AG04449 (cell line): ENCODE data around the gene VIPR2.
"Not testable (repeated sequence)": the region's sequence is repeated elsewhere in the genome, so short reads cannot be mapped to it uniquely, and the experiment has no call there.

Experiments used
- CTCF ChIA-PET: fragments of 350-600 bp; formaldehyde crosslinking; extraction: SDS; loops from one replicate; lab custom pipeline; 2021; ENCODE audit warnings: antibody characterized with exemption; lab: Yijun Ruan, JAX
- POLR2A ChIA-PET: fragments of 400-600, 350-600 bp; formaldehyde crosslinking; extraction: SDS; loops from one replicate; lab custom pipeline; 2020; ENCODE audit warnings: antibody characterized with exemption, inconsistent platforms; lab: Yijun Ruan, JAX
- DNase-seq: peaks from one replicate; pipeline ENCODE4 v3.0.0-alpha.2; 2010; ENCODE audit warnings: low read depth, low spot score
- H3K4me3 ChIP-seq: 2 replicates; pipeline ENCODE4 v1.5.1; 2011; ENCODE audit warnings: low read depth, mild to moderate bottlenecking, control low read depth, low read length
- TF ChIP-seq, protein P1 (sequence below): IDR thresholded peaks from one replicate; pipeline ENCODE4 v1.5.1; 2011; ENCODE audit warnings: mild to moderate bottlenecking, moderate library complexity, low read length, control low read depth, inconsistent platforms; ENCODE audit not compliant: insufficient read depth; ENCODE audit errors: missing control alignments

VIPR2 gene

DNA sequence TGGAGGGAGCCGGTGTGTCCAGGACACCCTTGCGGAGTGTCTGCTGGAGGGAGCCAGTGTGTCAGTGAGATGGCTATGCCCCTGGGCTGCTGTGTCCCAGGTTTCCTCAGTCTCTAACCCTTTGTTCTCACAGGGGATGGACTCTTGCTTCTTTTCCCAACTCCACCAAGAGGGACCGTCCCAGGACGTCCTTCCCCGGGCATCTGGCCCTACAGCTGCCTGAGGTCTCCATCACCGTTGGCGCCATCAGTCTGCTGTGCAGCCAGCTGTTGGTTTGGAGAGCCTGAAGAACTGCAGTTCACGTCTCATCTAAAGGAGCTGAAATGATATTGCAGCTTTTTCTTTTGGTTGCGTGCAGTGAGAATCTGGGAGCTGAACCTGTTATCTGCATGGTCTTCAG is 136.2 kb downstream of the VIPR2 start:
- ChIA-PET POLR2A (no interaction called here), CTCF (no interaction called here)
- DNase-seq, result no peak
- TF ChIP-seq, protein P1, sequence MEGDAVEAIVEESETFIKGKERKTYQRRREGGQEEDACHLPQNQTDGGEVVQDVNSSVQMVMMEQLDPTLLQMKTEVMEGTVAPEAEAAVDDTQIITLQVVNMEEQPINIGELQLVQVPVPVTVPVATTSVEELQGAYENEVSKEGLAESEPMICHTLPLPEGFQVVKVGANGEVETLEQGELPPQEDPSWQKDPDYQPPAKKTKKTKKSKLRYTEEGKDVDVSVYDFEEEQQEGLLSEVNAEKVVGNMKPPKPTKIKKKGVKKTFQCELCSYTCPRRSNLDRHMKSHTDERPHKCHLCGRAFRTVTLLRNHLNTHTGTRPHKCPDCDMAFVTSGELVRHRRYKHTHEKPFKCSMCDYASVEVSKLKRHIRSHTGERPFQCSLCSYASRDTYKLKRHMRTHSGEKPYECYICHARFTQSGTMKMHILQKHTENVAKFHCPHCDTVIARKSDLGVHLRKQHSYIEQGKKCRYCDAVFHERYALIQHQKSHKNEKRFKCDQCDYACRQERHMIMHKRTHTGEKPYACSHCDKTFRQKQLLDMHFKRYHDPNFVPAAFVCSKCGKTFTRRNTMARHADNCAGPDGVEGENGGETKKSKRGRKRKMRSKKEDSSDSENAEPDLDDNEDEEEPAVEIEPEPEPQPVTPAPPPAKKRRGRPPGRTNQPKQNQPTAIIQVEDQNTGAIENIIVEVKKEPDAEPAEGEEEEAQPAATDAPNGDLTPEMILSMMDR, result no peak
- H3K4me3 ChIP-seq, result no peak overlapping the region

DNA sequence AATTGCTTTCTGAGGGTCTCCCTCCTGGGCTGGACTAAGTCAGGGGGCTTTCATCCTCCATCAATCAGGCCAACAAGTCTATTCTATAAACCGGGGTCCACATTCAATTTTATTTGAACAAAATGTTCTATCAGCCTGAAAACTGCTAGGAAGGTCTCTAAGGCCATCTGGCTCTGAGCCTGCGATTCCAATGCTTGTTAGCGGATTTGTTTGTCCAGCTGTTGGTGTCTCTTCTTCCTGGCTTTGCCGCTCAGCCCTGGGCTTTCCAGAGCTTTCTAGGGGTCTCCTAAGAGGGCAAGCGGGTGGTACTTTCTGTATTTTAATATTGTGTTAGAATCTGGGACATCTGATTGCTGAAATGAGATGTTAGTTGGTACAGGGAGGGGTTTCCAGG is 136.7 kb downstream of the VIPR2 start:
- H3K4me3 ChIP-seq, result no peak overlapping the region
- TF ChIP-seq, protein P1, result no peak
- DNase-seq, result no peak
- POLR2A ChIA-PET, result no interaction called here
- CTCF ChIA-PET, result no interaction called here

DNA sequence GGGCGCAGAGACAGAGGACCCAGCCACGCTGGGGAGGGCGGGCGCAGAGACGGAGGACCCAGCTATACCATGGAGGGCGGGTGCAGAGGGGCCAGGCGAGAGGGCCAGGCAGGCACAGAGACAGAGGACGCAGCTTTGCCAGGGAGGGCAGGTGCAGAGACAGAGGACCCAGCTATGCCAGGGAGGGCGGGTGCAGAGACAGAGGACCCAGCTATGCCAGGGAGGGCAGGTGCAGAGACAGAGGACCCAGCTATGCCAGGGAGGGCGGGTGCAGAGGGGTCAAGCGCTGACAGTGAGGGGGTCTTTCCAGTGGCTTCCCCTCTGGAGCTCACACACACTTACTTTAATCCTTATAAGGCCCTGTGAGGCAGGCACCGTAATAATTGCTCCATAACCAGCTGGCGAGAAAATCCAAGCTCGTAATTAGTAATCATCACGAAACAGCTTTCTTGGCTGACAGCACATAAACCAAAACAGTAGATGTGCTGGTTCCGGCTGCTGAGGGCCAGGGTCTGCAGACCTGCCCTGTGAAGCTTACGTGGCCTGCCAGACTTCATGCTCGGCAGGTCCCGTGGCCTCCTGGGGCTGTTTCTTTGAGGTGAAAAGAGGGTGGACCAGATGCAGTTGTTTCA is 137.2 kb downstream of the VIPR2 start:
- no peak overlapping the region for H3K4me3 ChIP-seq
- no peak for DNase-seq
- TF ChIP-seq, protein P1, result no peak
- ChIA-PET CTCF (no interaction called here), POLR2A (no interaction called here)

DNA sequence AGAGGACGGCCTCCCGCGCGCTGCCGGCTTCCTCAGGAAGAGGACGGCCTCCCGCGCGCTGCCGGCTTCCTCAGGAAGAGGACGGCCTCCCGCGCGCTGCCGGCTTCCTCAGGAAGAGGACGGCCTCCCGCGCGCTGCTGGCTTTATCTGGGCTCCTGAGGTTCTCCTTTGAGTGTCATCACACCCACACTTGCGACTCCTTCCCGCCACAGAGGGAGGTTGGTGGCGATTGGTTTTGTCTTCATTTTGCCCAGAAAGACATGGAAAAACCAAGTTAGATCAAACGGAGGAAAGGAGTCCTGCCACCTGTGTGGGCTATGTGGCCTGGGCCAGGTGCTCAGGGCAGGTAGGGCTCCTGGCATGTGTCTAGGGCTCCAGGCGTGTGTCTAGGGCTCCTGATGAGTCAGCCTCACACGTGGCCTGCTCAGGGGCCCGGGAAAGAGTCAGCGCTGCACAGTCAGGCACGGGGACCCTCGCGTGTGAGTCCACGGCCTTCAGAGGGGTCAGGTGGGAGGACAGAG is 138.0 kb downstream of the VIPR2 start:
- TF ChIP-seq, protein P1, result no peak
- CTCF ChIA-PET, result no interaction called here
- H3K4me3 ChIP-seq, result no peak overlapping the region
- DNase-seq, result no peak
- POLR2A ChIA-PET, result no interaction called here

DNA sequence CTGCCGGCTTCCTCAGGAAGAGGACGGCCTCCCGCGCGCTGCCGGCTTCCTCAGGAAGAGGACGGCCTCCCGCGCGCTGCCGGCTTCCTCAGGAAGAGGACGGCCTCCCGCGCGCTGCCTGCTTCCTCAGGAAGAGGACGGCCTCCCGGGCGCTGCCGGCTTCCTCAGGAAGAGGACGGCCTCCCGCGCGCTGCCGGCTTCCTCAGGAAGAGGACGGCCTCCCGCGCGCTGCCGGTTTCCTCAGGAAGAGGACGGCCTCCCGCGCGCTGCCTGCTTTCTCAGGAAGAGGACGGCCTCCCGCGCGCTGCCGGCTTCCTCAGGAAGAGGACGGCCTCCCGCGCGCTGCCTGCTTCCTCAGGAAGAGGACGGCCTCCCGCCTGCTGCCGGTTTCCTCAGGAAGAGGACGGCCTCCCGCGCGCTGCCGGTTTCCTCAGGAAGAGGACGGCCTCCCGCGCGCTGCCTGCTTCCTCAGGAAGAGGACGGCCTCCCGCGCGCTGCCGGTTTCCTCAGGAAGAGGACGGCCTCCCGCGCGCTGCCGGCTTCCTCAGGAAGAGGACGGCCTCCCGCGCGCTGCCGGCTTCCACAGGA is 138.6 kb downstream of the VIPR2 start:
- DNase-seq, CTCF ChIA-PET, POLR2A ChIA-PET, H3K4me3 ChIP-seq: not testable (repeated sequence)

DNA sequence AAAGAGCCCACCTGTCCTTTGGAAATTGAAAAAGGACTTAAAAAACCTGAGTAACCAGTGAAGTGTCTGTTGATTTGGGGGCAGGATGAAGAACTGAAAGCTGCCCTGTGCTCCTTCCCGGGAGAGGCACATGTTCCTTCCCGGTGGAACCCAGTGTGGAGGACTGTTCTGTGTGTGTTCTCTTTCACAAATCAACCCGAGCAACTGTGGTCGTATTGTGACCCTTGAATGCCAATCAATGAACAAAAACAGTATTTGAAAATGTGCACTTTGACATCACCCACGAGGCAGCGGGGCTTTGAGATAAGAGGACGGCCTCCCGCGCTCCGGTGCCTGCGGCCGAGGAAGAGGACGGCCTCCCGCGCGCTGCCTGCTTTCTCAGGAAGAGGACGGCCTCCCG is 139.0 kb downstream of the VIPR2 start:
- CTCF ChIA-PET, result no interaction called here
- TF ChIP-seq, protein P1, result no peak
- POLR2A ChIA-PET, result no interaction called here
- DNase-seq, result no peak
- H3K4me3 ChIP-seq, result no peak overlapping the region

DNA sequence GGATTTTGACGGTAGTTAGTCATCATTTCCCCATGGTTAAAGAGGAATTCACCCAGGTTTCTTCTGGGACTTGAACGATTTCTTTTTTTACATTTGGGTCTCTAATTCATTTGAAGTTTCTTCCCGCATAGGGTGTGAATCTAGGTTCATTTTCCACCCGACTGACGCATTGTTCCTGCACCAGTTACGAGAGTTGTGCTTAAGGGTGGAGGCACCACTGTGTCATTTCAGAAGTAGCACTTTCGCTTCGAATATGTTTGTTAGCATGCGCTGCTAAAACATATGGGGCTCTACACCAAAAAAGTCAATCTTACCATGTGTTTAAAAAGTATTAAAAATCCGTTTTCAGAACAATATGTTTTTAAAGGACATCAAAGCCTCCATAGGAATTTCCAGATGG is 140.3 kb downstream of the VIPR2 start:
- no peak for DNase-seq
- H3K4me3 ChIP-seq, result no peak overlapping the region
- ChIA-PET CTCF (no interaction called here), POLR2A (no interaction called here)
- TF ChIP-seq, protein P1, result no peak
